Stimulated activated CD4-positive, alpha-beta T cell treated with anti-CD3 and anti-CD28 coated beads, Interleukin-2, amount 100 ng/mL, for 48 hours (primary cell): Measurements from ENCODE around the gene MCHR1.
"Not testable (repeated sequence)": the region's sequence is repeated elsewhere in the genome, so short reads cannot be mapped to it uniquely, and the experiment has no call there.

Experiments
- DNase-seq, 2 donors: peaks; one replicate each; pipeline ENCODE4 v3.0.0-alpha.2; 2020

Gene MCHR1

GRCh38 chr22:40679249-40679963, at the start of gene MCHR1:
TSS of gene MCHR1 (plus strand) at chr22:40679484. CDS start at chr22:40679653, 169 bp downstream.
- no peak for DNase-seq

GRCh38 chr22:40631925-40632324, 47.4 kb upstream of the MCHR1 start:
- DNase-seq: no peak

GRCh38 chr22:40633036-40633435, 46.2 kb upstream of the MCHR1 start:
- DNase-seq: no peak

- no peak for DNase-seq
Measured at GRCh38 chr22:40634119-40634903, 45.0 kb upstream of the MCHR1 start.

GRCh38 chr22:40635043-40635939, 44.0 kb upstream of the MCHR1 start:
- no peak for DNase-seq

GRCh38 chr22:40635940-40636379, 43.3 kb upstream of the MCHR1 start:
- no peak for DNase-seq

GRCh38 chr22:40636380-40637182, 42.7 kb upstream of the MCHR1 start, which contains the start of gene MRTFA:
TSS of gene MRTFA (minus strand) at chr22:40636719.
- DNase-seq: peak; percentile 98 to 99

GRCh38 chr22:40637183-40638150, 41.8 kb upstream of the MCHR1 start:
- DNase-seq: peak; percentile 53 to 61

- no peak for DNase-seq
Measured at GRCh38 chr22:40638261-40638660, 41.0 kb upstream of the MCHR1 start.

- no peak for DNase-seq
Measured at GRCh38 chr22:40641269-40641668, 38.0 kb upstream of the MCHR1 start.

GRCh38 chr22:40642316-40642715, 37.0 kb upstream of the MCHR1 start:
- no peak for DNase-seq

GRCh38 chr22:40645579-40646197, 33.6 kb upstream of the MCHR1 start:
- no peak for DNase-seq

GRCh38 chr22:40648386-40648785, 30.9 kb upstream of the MCHR1 start:
- DNase-seq: no peak

GRCh38 chr22:40651057-40651456, 28.2 kb upstream of the MCHR1 start:
- DNase-seq: no peak

GRCh38 chr22:40651563-40652501, 27.5 kb upstream of the MCHR1 start:
- DNase-seq: peak; percentile 79 to 80

- no peak for DNase-seq
Measured at GRCh38 chr22:40653361-40653760, 25.9 kb upstream of the MCHR1 start.

GRCh38 chr22:40654522-40655167, 24.6 kb upstream of the MCHR1 start:
- DNase-seq: no peak

- not testable (repeated sequence) for DNase-seq
Measured at GRCh38 chr22:40655941-40656340, 23.3 kb upstream of the MCHR1 start.

GRCh38 chr22:40656651-40657050, 22.6 kb upstream of the MCHR1 start:
- not testable (repeated sequence) for DNase-seq
